ENCODE results near the gene GLT8D2. TPM values are rescaled to one million over a fixed set of nuclear protein-coding genes. Genes with fewer than 3 reads are reported as not detected.

The GLT8D2 gene
- total and polyA plus RNA-seq, 2 donors from 2014 or later = 7.0 to 7.7 TPM

DNA sequence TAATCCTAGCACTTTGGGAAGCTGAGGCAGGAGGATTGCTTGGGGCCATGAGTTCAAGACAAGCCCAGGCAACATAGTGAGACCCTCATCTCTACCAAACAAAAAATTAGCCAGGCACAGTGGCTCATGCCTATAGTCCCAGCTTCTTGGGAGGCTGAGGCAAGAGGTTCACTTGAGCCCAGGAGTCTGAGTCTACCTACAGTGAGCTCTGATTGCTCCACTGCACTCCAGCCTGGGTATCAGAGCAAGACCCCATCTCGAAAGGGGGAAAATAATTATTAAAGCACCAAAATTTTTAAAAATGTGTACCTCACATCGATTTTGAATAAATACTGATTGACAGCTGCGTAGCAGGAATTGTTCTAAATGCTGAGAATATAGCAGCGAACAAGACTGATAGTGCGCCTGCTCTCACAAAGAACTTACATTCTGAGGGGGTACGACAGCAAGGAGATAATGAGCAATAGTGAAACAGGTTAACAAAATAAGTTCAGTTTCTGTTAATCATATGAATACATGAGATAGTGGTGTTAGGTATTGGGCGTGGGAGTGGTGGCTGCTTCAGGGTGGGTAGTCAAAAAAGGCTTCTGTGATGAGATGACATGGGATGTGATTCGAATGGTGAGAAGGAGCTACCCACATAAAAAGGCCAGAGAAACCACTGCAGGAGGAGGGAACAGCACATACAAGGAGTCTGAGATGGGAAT lies 33.9 kb upstream of the GLT8D2 start:
- H3K9me3 ChIP-seq (ENCODE audit: control insufficient read depth in 2 of 3, insufficient read depth in 1 of 3, low read length in 3 of 3) = no peaks in the 10 kb centered on the region
- DNase-seq = no peak
- H3K36me3 ChIP-seq (ENCODE audit: control insufficient read depth in 2 of 3, insufficient read depth in 3 of 3, low read length in 3 of 3) = peaks cover 9 to 27% (median 22%) of the 10 kb centered on the region in 3 donors
- intact Hi-C loops (cut with DNase I) = no loop called here
- FAIRE-seq = no peak
- TF ChIP-seq, protein P1, sequence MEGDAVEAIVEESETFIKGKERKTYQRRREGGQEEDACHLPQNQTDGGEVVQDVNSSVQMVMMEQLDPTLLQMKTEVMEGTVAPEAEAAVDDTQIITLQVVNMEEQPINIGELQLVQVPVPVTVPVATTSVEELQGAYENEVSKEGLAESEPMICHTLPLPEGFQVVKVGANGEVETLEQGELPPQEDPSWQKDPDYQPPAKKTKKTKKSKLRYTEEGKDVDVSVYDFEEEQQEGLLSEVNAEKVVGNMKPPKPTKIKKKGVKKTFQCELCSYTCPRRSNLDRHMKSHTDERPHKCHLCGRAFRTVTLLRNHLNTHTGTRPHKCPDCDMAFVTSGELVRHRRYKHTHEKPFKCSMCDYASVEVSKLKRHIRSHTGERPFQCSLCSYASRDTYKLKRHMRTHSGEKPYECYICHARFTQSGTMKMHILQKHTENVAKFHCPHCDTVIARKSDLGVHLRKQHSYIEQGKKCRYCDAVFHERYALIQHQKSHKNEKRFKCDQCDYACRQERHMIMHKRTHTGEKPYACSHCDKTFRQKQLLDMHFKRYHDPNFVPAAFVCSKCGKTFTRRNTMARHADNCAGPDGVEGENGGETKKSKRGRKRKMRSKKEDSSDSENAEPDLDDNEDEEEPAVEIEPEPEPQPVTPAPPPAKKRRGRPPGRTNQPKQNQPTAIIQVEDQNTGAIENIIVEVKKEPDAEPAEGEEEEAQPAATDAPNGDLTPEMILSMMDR (IDR thresholded peaks at IDR 0.05; ENCODE audit: borderline replicate concordance, extremely low read depth, insufficient read depth) = no peak
- H3K4me3 ChIP-seq (ENCODE audit: low read length in 3 of 3) = no peak overlapping the region
- no peaks in the 10 kb centered on the region for H3K4me1 ChIP-seq (ENCODE audit: control insufficient read depth in 2 of 3, insufficient read depth in 2 of 3, low read depth in 1 of 3, low read length in 3 of 3)
- no peaks in the 10 kb centered on the region for H3K27me3 ChIP-seq (ENCODE audit: control insufficient read depth, insufficient read depth, low read length)
- no peak overlapping the region for H3K9ac ChIP-seq (ENCODE audit: low read length in 3 of 3)
- no peak overlapping the region for H3K27ac ChIP-seq (ENCODE audit: low read depth in 2 of 2, low read length in 2 of 2)

DNA sequence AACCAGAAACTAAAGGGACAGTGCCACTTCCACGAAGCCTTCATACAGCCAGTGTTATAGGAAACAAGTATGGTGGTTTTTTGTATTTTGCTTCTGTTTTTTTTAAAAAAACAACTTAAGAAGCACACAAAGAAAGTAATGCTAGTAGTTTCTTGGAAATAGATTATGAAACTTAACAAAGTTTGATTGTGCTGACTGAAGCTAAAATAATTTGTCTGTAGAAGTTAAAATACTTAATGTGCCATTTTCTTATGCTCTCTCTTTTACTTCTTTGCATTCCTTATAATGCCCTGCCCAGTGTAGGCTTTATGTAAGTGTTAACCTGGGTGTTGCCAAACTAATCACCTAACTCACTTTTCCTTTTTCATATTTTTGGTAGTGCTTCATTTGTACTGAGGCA lies 30.8 kb upstream of the GLT8D2 start:
- TF ChIP-seq, protein P1 (IDR thresholded peaks at IDR 0.05; ENCODE audit: borderline replicate concordance, extremely low read depth, insufficient read depth) = no peak
- Histone ChIP-seq H3K27me3 (ENCODE audit: control insufficient read depth, insufficient read depth, low read length) (no peaks in the 10 kb centered on the region), H3K9ac (ENCODE audit: low read length in 3 of 3) (no peak overlapping the region), H3K36me3 (ENCODE audit: control insufficient read depth in 2 of 3, insufficient read depth in 3 of 3, low read length in 3 of 3) (peaks cover 4 to 25% (median 17%) of the 10 kb centered on the region in 3 donors), H3K4me1 (ENCODE audit: control insufficient read depth in 2 of 3, insufficient read depth in 2 of 3, low read depth in 1 of 3, low read length in 3 of 3) (no peaks in the 10 kb centered on the region), H3K9me3 (ENCODE audit: control insufficient read depth in 2 of 3, insufficient read depth in 1 of 3, low read length in 3 of 3) (no peaks in the 10 kb centered on the region), H3K27ac (ENCODE audit: low read depth in 2 of 2, low read length in 2 of 2) (no peak overlapping the region), H3K4me3 (ENCODE audit: low read length in 3 of 3) (no peak overlapping the region)
- no peak for FAIRE-seq
- intact Hi-C loops (cut with DNase I) = no loop called here
- no peak for DNase-seq

DNA sequence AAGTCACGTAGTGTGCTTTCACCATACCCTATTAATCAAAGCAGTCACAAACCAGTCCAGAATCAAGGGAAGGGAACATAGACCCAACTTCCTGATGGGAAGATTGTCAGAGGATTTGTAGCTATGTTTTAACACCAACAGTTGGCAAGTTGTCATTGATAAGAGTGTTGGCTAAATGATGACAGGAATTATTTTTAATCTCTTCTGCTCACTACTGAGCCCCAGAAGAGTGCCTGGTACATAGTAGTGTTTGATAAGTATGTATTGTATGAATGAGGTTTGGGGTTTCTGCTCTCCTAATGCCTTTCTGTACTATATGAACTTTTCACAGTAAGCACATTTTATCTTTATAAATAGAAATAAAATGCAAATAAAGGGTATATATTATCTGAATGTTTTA lies 29.0 kb upstream of the GLT8D2 start:
- Histone ChIP-seq H3K4me3 (ENCODE audit: low read length in 3 of 3) (no peak overlapping the region), H3K36me3 (ENCODE audit: control insufficient read depth in 2 of 3, insufficient read depth in 3 of 3, low read length in 3 of 3) (peaks cover 4 to 15% (median 13%) of the 10 kb centered on the region in 3 donors), H3K27ac (ENCODE audit: low read depth in 2 of 2, low read length in 2 of 2) (no peak overlapping the region), H3K9ac (ENCODE audit: low read length in 3 of 3) (no peak overlapping the region), H3K9me3 (ENCODE audit: control insufficient read depth in 2 of 3, insufficient read depth in 1 of 3, low read length in 3 of 3) (no peaks in the 10 kb centered on the region), H3K27me3 (ENCODE audit: control insufficient read depth, insufficient read depth, low read length) (no peaks in the 10 kb centered on the region), H3K4me1 (ENCODE audit: control insufficient read depth in 2 of 3, insufficient read depth in 2 of 3, low read depth in 1 of 3, low read length in 3 of 3) (no peaks in the 10 kb centered on the region)
- TF ChIP-seq, protein P1 (IDR thresholded peaks at IDR 0.05; ENCODE audit: borderline replicate concordance, extremely low read depth, insufficient read depth) = no peak
- intact Hi-C loops (cut with DNase I) = no loop called here
- DNase-seq (no peak), FAIRE-seq (no peak)

Measured in kidney (tissue), 14 donors.